RPMI7951 (cell line): Measurements from ENCODE around the gene SEMA4C. TPM values are rescaled to one million over a fixed set of nuclear protein-coding genes. Genes with fewer than 3 reads are reported as not detected.

Source experiments
- DNase-seq: peaks from one replicate; pipeline ENCODE4 v3.0.0-alpha.2; 2012; ENCODE audit warnings: low read depth
- total RNA-seq: library from RNA; depleted of rRNA; stranded (reverse); fragments of >200 nt; shearing (Covaris generic); gene quantifications from 2 replicates; pipeline ENCODE4 v1.2.3, GENCODE V29; 2014; rRNA removed

The SEMA4C gene
- total RNA-seq, result 30.3 and 41.0 TPM in 2 replicates

- DNase-seq, result peak; percentile 59
Observed at GRCh38 chr2:96869822-96870625, at the start of gene SEMA4C. SEMA4C (minus strand) TSS chr2:96870080; CDS start chr2:96867886, 2,194 bp downstream.

GRCh38 chr2:96918754-96919550 lies 49.1 kb upstream of the SEMA4C start:
- no peak for DNase-seq

GRCh38 chr2:96918092-96918753 lies 48.3 kb upstream of the SEMA4C start:
- DNase-seq, result no peak

GRCh38 chr2:96916646-96917543 lies 47.0 kb upstream of the SEMA4C start:
- DNase-seq, result peak; percentile 86

- peak; percentile 95 for DNase-seq
Observed at GRCh38 chr2:96916156-96916630, 46.3 kb upstream of the SEMA4C start.

- peak; percentile 32 for DNase-seq
Observed at GRCh38 chr2:96914332-96914731, 44.5 kb upstream of the SEMA4C start.

- DNase-seq, result no peak
Observed at GRCh38 chr2:96913398-96914202, 43.7 kb upstream of the SEMA4C start.

GRCh38 chr2:96913117-96913397 lies 43.2 kb upstream of the SEMA4C start:
- DNase-seq, result no peak

- DNase-seq, result no peak
Observed at GRCh38 chr2:96912346-96913116, 42.7 kb upstream of the SEMA4C start.

GRCh38 chr2:96909611-96910021 lies 39.7 kb upstream of the SEMA4C start:
- DNase-seq, result no peak

GRCh38 chr2:96907115-96908041 lies 37.5 kb upstream of the SEMA4C start:
- DNase-seq, result no peak

- DNase-seq, result no peak
Observed at GRCh38 chr2:96906729-96907114, 36.8 kb upstream of the SEMA4C start.

- no peak for DNase-seq
Observed at GRCh38 chr2:96903815-96904214, 33.9 kb upstream of the SEMA4C start.

GRCh38 chr2:96903318-96903717 lies 33.4 kb upstream of the SEMA4C start:
- no peak for DNase-seq

GRCh38 chr2:96900237-96900636 lies 30.4 kb upstream of the SEMA4C start:
- DNase-seq, result no peak

- DNase-seq, result no peak
Observed at GRCh38 chr2:96899413-96899741, 29.5 kb upstream of the SEMA4C start.

GRCh38 chr2:96898641-96899412 lies 28.9 kb upstream of the SEMA4C start:
- peak; percentile 73 for DNase-seq

- no peak for DNase-seq
Observed at GRCh38 chr2:96898135-96898505, 28.2 kb upstream of the SEMA4C start.
